GM12878 (cell line): Measurements from ENCODE around the gene FAM9C. TPM values are rescaled to one million over a fixed set of nuclear protein-coding genes. Genes with fewer than 3 reads are reported as not detected.

Source experiments
- BCLAF1 ChIP-seq: fragments of 450-650 bp; IDR thresholded peaks from 2 replicates; pipeline ENCODE4 v1.6.1; 2017; ENCODE audit warnings: antibody characterized with exemption, mild to moderate bottlenecking, moderate library complexity
- BHLHE40 ChIP-seq, 2 experiments: fragments of 450-650 bp in 1 of 2; IDR thresholded peaks; 2 replicates each; pipeline ENCODE4 v1.6.1; 2011 to 2017; ENCODE audit warnings: low read depth in 2 of 2, borderline replicate concordance in 1 of 2, improper control_type of control experiment in 1 of 2, low read length in 1 of 2, mild to moderate bottlenecking in 1 of 2
- CBX3 ChIP-seq: fragments of 200-600 bp; sonication (generic); IDR thresholded peaks from 2 replicates; pipeline ENCODE4 v1.6.1; 2016; ENCODE audit warnings: low read depth, borderline replicate concordance
- CBX5 ChIP-seq: sonication (generic); IDR thresholded peaks from 2 replicates; pipeline ENCODE4 v1.6.1; 2016; ENCODE audit warnings: low read depth, moderate library complexity, mild to moderate bottlenecking, inconsistent platforms
- E2F8 ChIP-seq: fragments of 450-650 bp; IDR thresholded peaks from 2 replicates; pipeline ENCODE4 v1.6.1; 2018; ENCODE audit warnings: mild to moderate bottlenecking, low read depth, moderate library complexity; ENCODE audit not compliant: partially characterized antibody
- EP300 ChIP-seq, 2 experiments: fragments of 150-350 bp in 1 of 2; IDR thresholded peaks; 2 replicates each; pipeline ENCODE4 v1.6.1; 2011 to 2012; ENCODE audit warnings: low read depth in 2 of 2, low read length in 2 of 2, borderline replicate concordance in 1 of 2, improper control_type of control experiment in 1 of 2, inconsistent platforms in 1 of 2; ENCODE audit not compliant: control insufficient read depth in 1 of 2
- HCFC1 ChIP-seq: fragments of 150-350 bp; IDR thresholded peaks from 2 replicates; pipeline ENCODE4 v1.6.1; 2014; ENCODE audit warnings: low read length
- HDAC2 ChIP-seq: fragments of 200-600 bp; sonication (generic); IDR thresholded peaks from 2 replicates; pipeline ENCODE4 v1.6.1; 2017
- HDAC6 ChIP-seq: fragments of 200-600 bp; sonication (generic); IDR thresholded peaks from one replicate; pipeline ENCODE4 v1.8.0; 2017; ENCODE audit warnings: antibody characterized with exemption; ENCODE audit not compliant: unreplicated experiment
- HDGF ChIP-seq: fragments of 450-650 bp; IDR thresholded peaks from 2 replicates; pipeline ENCODE4 v1.6.1; 2016; ENCODE audit warnings: antibody characterized with exemption
- IKZF1 ChIP-seq: fragments of 450-650 bp; conservative IDR thresholded peaks from 2 replicates; pipeline ENCODE4 v1.6.1; 2017; ENCODE audit warnings: antibody characterized with exemption, mild to moderate bottlenecking
- IRF3 ChIP-seq: fragments of 450-650 bp; IDR thresholded peaks from 2 replicates; pipeline ENCODE4 v1.6.1; 2014; ENCODE audit warnings: mild to moderate bottlenecking
- JUNB ChIP-seq: IDR thresholded peaks from 2 replicates; pipeline ENCODE4 v1.6.1; 2016; ENCODE audit warnings: antibody characterized with exemption, mild to moderate bottlenecking
- NFIC ChIP-seq: IDR thresholded peaks from 2 replicates; pipeline ENCODE4 v1.6.1; 2012; ENCODE audit warnings: low read depth, mild to moderate bottlenecking, inconsistent platforms, low read length, moderate library complexity
- NFYB ChIP-seq: IDR thresholded peaks from 2 replicates; pipeline ENCODE4 v1.6.1; 2011; ENCODE audit warnings: low read depth, mild to moderate bottlenecking, low read length, improper control_type of control experiment, moderate library complexity; ENCODE audit not compliant: insufficient read depth
- PAX5 ChIP-seq: IDR thresholded peaks from 2 replicates; pipeline ENCODE4 v1.6.1; 2011; ENCODE audit warnings: low read depth, low read length, borderline replicate concordance
- RAD51 ChIP-seq: fragments of 450-650 bp; IDR thresholded peaks from 2 replicates; pipeline ENCODE4 v1.6.1; 2016; ENCODE audit warnings: moderate library complexity, mild to moderate bottlenecking, inconsistent platforms
- SIN3A ChIP-seq: IDR thresholded peaks from 2 replicates; pipeline ENCODE4 v1.6.1; 2012; ENCODE audit warnings: low read depth, low read length, improper control_type of control experiment
- SMARCA5 ChIP-seq: fragments of 450-650 bp; IDR thresholded peaks from 2 replicates; pipeline ENCODE4 v1.6.1; 2017; ENCODE audit warnings: mild to moderate bottlenecking
- SPI1 ChIP-seq: IDR thresholded peaks from 2 replicates; pipeline ENCODE4 v1.6.1; 2011; ENCODE audit warnings: low read depth, mild to moderate bottlenecking, low read length, moderate library complexity, borderline replicate concordance; ENCODE audit not compliant: insufficient read depth
- SREBF1 ChIP-seq: IDR thresholded peaks from 2 replicates; pipeline ENCODE4 v1.6.1; 2012; ENCODE audit warnings: mild to moderate bottlenecking, low read length
- SREBF2 ChIP-seq: IDR thresholded peaks from 2 replicates; pipeline ENCODE4 v1.6.1; 2012; ENCODE audit warnings: mild to moderate bottlenecking, low read length
- TCF7 ChIP-seq: IDR thresholded peaks from 2 replicates; pipeline ENCODE4 v1.6.1; 2014; ENCODE audit warnings: antibody characterized with exemption, borderline replicate concordance
- WRNIP1 ChIP-seq: IDR thresholded peaks from 2 replicates; pipeline ENCODE4 v1.6.1; 2011; ENCODE audit warnings: low read depth, low read length, improper control_type of control experiment, borderline replicate concordance
- YBX1 ChIP-seq: fragments of 450-650 bp; IDR thresholded peaks from 2 replicates; pipeline ENCODE4 v1.6.1; 2016; ENCODE audit warnings: antibody characterized with exemption
- YY1 ChIP-seq: IDR thresholded peaks from 2 replicates; pipeline ENCODE4 v1.6.1; 2011; ENCODE audit warnings: low read depth, mild to moderate bottlenecking, low read length
- ZNF24 ChIP-seq: fragments of 450-650 bp; IDR thresholded peaks from 2 replicates; pipeline ENCODE4 v1.6.1; 2017; ENCODE audit warnings: antibody characterized with exemption, mild to moderate bottlenecking
- polyA plus RNA-seq, 11 experiments: library from polyadenylated mRNA; depleted of rRNA in 4 of 11; unstranded in 6 of 11; stranded (reverse) in 5 of 11; fragments of >200 nt; fragmentation: Nextera tagmentation in 4 of 11; fragmentation: Illumina TruSeq in 1 of 11; extraction: Ambion mirVana in 4 of 11; extraction: Trizol in 1 of 11; gene quantifications; 1 replicate in 1 of 11; 2 replicates in 10 of 11; pipeline versions ENCODE4 v1.2.1 to v1.2.3, GENCODE V29; 2011 to 2016; ENCODE audit warnings: inconsistent platforms in 2 of 11, missing spikeins in 2 of 11, low read depth in 1 of 11
- total RNA-seq, 4 experiments: library from RNA; depleted of rRNA in 3 of 4; stranded (reverse); fragments of >200 nt in 3 of 4; fragmentation: Illumina TruSeq in 1 of 4; extraction: Trizol in 1 of 4; gene quantifications; 2 replicates each; pipeline versions ENCODE4 v1.2.1 to v1.2.3, GENCODE V29; 2013 to 2021

Gene FAM9C
- total and polyA plus RNA-seq, 10 of the 15 experiments (the other 5 are each of a cell fraction or from before 2014, with no cell fraction given): 0.01 to 0.03 TPM; not detected in 8

GRCh38 chrX:13090339-13091110 lies 46.1 kb upstream of the FAM9C start (continued):
- no peak for TF ChIP-seq YY1
- TF ChIP-seq HDAC6: no peak
- TF ChIP-seq PAX5: peak; percentile 44; the same call in 1 of the 2 replicates
- TF ChIP-seq SMARCA5: no peak
- no peak for TF ChIP-seq JUNB
- no peak for TF ChIP-seq NFYB
- TF ChIP-seq HDGF: no peak
- TF ChIP-seq TCF7: no peak
- no peak for TF ChIP-seq CBX3
- no peak for TF ChIP-seq ZNF24
- no peak for TF ChIP-seq IKZF1
- TF ChIP-seq EP300 (IDR thresholded peaks at IDR 0.05; ENCODE audit: borderline replicate concordance in 1 of 2, control insufficient read depth in 1 of 2, low read depth in 2 of 2, low read length in 2 of 2): peak; percentile 70 to 88; a peak in 2 of 4 replicates
- TF ChIP-seq BHLHE40 (IDR thresholded peaks at IDR 0.05; ENCODE audit: borderline replicate concordance in 1 of 2, low read depth in 2 of 2, low read length in 1 of 2): no peak
- no peak for TF ChIP-seq SIN3A
- no peak for TF ChIP-seq E2F8
- no peak for TF ChIP-seq HCFC1
- no peak for TF ChIP-seq HDAC2
- TF ChIP-seq RAD51: no peak
- no peak for TF ChIP-seq CBX5
- no peak for TF ChIP-seq SPI1
- TF ChIP-seq SREBF2: no peak
- no peak for TF ChIP-seq BCLAF1
- TF ChIP-seq SREBF1: no peak
- TF ChIP-seq IRF3: no peak
- no peak for TF ChIP-seq YBX1
- TF ChIP-seq NFIC: no peak
- 0 out of 2 replicates have a peak, but pooled peaks have one; percentile 78 for TF ChIP-seq WRNIP1
